Measurements from ENCODE around the gene C19orf47. TPM values are rescaled to one million over a fixed set of nuclear protein-coding genes. Genes with fewer than 3 reads are reported as not detected.

The C19orf47 gene
- total RNA-seq, 2 donors from 2014 or later: 20.2 to 34.2 TPM

- Histone ChIP-seq H3K36me3 (no peaks in the 10 kb centered on the region), H3K4me1 (ENCODE audit: control insufficient read depth in 1 of 2, low read depth in 2 of 2) (no peaks in the 10 kb centered on the region), H3K4me3 (no peak overlapping the region), H3K9me3 (no peaks in the 10 kb centered on the region), H3K27ac (no peak overlapping the region), H3K27me3 (replicated peaks; ENCODE audit: insufficient read depth) (no peaks in the 10 kb centered on the region)
- no peak for TF ChIP-seq CTCF (IDR thresholded peaks at IDR 0.05)
- ATAC-seq (ENCODE audit: insufficient number of reproducible peaks, low FRiP score, low read depth) (no peak), DNase-seq (ENCODE audit: low spot score) (no peak)
These were observed 44.4 kb downstream of the C19orf47 start for GRCh38 chr19:40303765-40304164.

- H3K36me3 ChIP-seq: no peaks in the 10 kb centered on the region
- DNase-seq (ENCODE audit: low spot score) (no peak), ATAC-seq (ENCODE audit: insufficient number of reproducible peaks, low FRiP score, low read depth) (no peak)
- no peak for TF ChIP-seq CTCF (IDR thresholded peaks at IDR 0.05)
- no peaks in the 10 kb centered on the region for H3K9me3 ChIP-seq
- no peak overlapping the region for H3K27ac ChIP-seq
- H3K4me3 ChIP-seq: no peak overlapping the region
- no peaks in the 10 kb centered on the region for H3K4me1 ChIP-seq (ENCODE audit: control insufficient read depth in 1 of 2, low read depth in 2 of 2)
- no peaks in the 10 kb centered on the region for H3K27me3 ChIP-seq (replicated peaks; ENCODE audit: insufficient read depth)
These were observed 45.8 kb downstream of the C19orf47 start for GRCh38 chr19:40302224-40303011.

- no peak for TF ChIP-seq CTCF (IDR thresholded peaks at IDR 0.05)
These were observed 47.5 kb downstream of the C19orf47 start for GRCh38 chr19:40300668-40301067.

GRCh38 chr19:40298026-40298425 lies 50.2 kb downstream of the C19orf47 start:
- Histone ChIP-seq H3K36me3 (no peaks in the 10 kb centered on the region), H3K4me3 (no peak overlapping the region), H3K9me3 (no peaks in the 10 kb centered on the region), H3K27ac (no peak overlapping the region), H3K4me1 (ENCODE audit: control insufficient read depth in 1 of 2, low read depth in 2 of 2) (no peaks in the 10 kb centered on the region), H3K27me3 (replicated peaks; ENCODE audit: insufficient read depth) (no peaks in the 10 kb centered on the region)
- no peak for TF ChIP-seq CTCF (IDR thresholded peaks at IDR 0.05)
- ATAC-seq (ENCODE audit: insufficient number of reproducible peaks, low FRiP score, low read depth) (no peak), DNase-seq (ENCODE audit: low spot score) (no peak)

More at GRCh38 chr19:40300668-40301067, 47.5 kb downstream of the C19orf47 start:
- H3K4me3 ChIP-seq: no peak overlapping the region
- DNase-seq (ENCODE audit: low spot score) (no peak), ATAC-seq (ENCODE audit: insufficient number of reproducible peaks, low FRiP score, low read depth) (no peak)
- no peaks in the 10 kb centered on the region for H3K4me1 ChIP-seq (ENCODE audit: control insufficient read depth in 1 of 2, low read depth in 2 of 2)
- no peak overlapping the region for H3K27ac ChIP-seq
- H3K9me3 ChIP-seq: no peaks in the 10 kb centered on the region
- no peaks in the 10 kb centered on the region for H3K36me3 ChIP-seq
- H3K27me3 ChIP-seq (replicated peaks; ENCODE audit: insufficient read depth): no peaks in the 10 kb centered on the region

- DNase-seq (ENCODE audit: low spot score) (no peak), ATAC-seq (ENCODE audit: insufficient number of reproducible peaks, low FRiP score, low read depth) (no peak)
- Histone ChIP-seq H3K4me3 (no peak overlapping the region), H3K9me3 (no peaks in the 10 kb centered on the region), H3K27me3 (replicated peaks; ENCODE audit: insufficient read depth) (no peaks in the 10 kb centered on the region), H3K4me1 (ENCODE audit: control insufficient read depth in 1 of 2, low read depth in 2 of 2) (no peaks in the 10 kb centered on the region), H3K27ac (no peak overlapping the region), H3K36me3 (no peaks in the 10 kb centered on the region)
- no peak for TF ChIP-seq CTCF (IDR thresholded peaks at IDR 0.05)
These were observed 53.6 kb downstream of the C19orf47 start for GRCh38 chr19:40294560-40294959.

All from thoracic aorta (tissue), 2 donors.